GM19397 (cell line): ENCODE results near the gene NELL1.
"Not testable (repeated sequence)": the region's sequence is repeated elsewhere in the genome, so short reads cannot be mapped to it uniquely, and the experiment has no call there.

ENCODE experiments used
- ATAC-seq: cut with Tn5 transposase; IDR thresholded peaks from one replicate; pipeline ENCODE4 v1.9.1; 2021; ENCODE audit warnings: mild to moderate bottlenecking, moderate library complexity; ENCODE audit not compliant: unreplicated experiment

Gene NELL1

GRCh38 chr11:21179770-21180169, 510.4 kb downstream of the NELL1 start:
- no peak for ATAC-seq

GRCh38 chr11:21180182-21180581, 510.8 kb downstream of the NELL1 start:
- no peak for ATAC-seq

- no peak for ATAC-seq
These were observed 516.6 kb downstream of the NELL1 start for GRCh38 chr11:21185959-21186358.

- no peak for ATAC-seq
These were observed 520.8 kb downstream of the NELL1 start for GRCh38 chr11:21190181-21190580.

GRCh38 chr11:21195995-21196394, 526.6 kb downstream of the NELL1 start:
- ATAC-seq = no peak

GRCh38 chr11:21198498-21198897, 529.1 kb downstream of the NELL1 start:
- ATAC-seq = no peak

GRCh38 chr11:21205205-21205604, 535.8 kb downstream of the NELL1 start:
- no peak for ATAC-seq

GRCh38 chr11:21225860-21226259, 556.5 kb downstream of the NELL1 start:
- no peak for ATAC-seq

GRCh38 chr11:21229224-21229623, 559.8 kb downstream of the NELL1 start:
- no peak for ATAC-seq

- no peak for ATAC-seq
These were observed 580.8 kb downstream of the NELL1 start for GRCh38 chr11:21250196-21250595.

- ATAC-seq = no peak
These were observed 584.7 kb downstream of the NELL1 start for GRCh38 chr11:21254055-21254454.

GRCh38 chr11:21254790-21255189, 585.4 kb downstream of the NELL1 start:
- no peak for ATAC-seq

- ATAC-seq = no peak
These were observed 588.1 kb downstream of the NELL1 start for GRCh38 chr11:21257461-21257860.

- no peak for ATAC-seq
These were observed 589.0 kb downstream of the NELL1 start for GRCh38 chr11:21258414-21258813.

- ATAC-seq = no peak
These were observed 590.7 kb downstream of the NELL1 start for GRCh38 chr11:21260101-21260500.

- ATAC-seq = no peak
These were observed 593.6 kb downstream of the NELL1 start for GRCh38 chr11:21262992-21263391.

- ATAC-seq = no peak
These were observed 594.7 kb downstream of the NELL1 start for GRCh38 chr11:21264125-21264524.

- ATAC-seq = no peak
These were observed 598.6 kb downstream of the NELL1 start for GRCh38 chr11:21268036-21268435.

GRCh38 chr11:21272139-21272538, 602.8 kb downstream of the NELL1 start:
- ATAC-seq = not testable (repeated sequence)

GRCh38 chr11:21278840-21279239, 609.5 kb downstream of the NELL1 start:
- ATAC-seq = no peak

- ATAC-seq = no peak
These were observed 615.7 kb downstream of the NELL1 start for GRCh38 chr11:21285104-21285503.

GRCh38 chr11:21289686-21290085, 620.3 kb downstream of the NELL1 start:
- no peak for ATAC-seq

GRCh38 chr11:21295508-21295907, 626.1 kb downstream of the NELL1 start:
- no peak for ATAC-seq

GRCh38 chr11:21301981-21302380, 632.6 kb downstream of the NELL1 start:
- ATAC-seq = no peak
